SK-N-SH (cell line): ENCODE measurements around the gene GFPT2. TPM values are rescaled to one million over a fixed set of nuclear protein-coding genes. Genes with fewer than 3 reads are reported as not detected.

ENCODE experiments used
- CTCF ChIA-PET: fragments of 300-600, 350-600 bp; formaldehyde crosslinking; extraction: SDS; loops from one replicate; lab custom pipeline; 2021; lab: Yijun Ruan, JAX
- POLR2A ChIA-PET: fragments of 350-600 bp; sonication (Branson Sonifier 250); formaldehyde crosslinking; extraction: SDS; loops from one replicate; lab custom pipeline; 2020; ENCODE audit warnings: antibody characterized with exemption, inconsistent platforms; lab: Yijun Ruan, JAX
- DNase-seq: peaks from one replicate; pipeline ENCODE4 v3.0.0; 2012
- H2AFZ ChIP-seq: fragments of 200-600 bp; sonication (generic); 2 replicates; pipeline ENCODE4 v1.8.1; 2016; ENCODE audit warnings: antibody characterized with exemption, mild to moderate bottlenecking, low read depth
- H3F3A ChIP-seq: fragments of 200-600 bp; sonication (generic); replicated peaks from 2 replicates; pipeline ENCODE3; 2016; ENCODE audit warnings: antibody characterized with exemption, mild to moderate bottlenecking; ENCODE audit not compliant: insufficient read depth
- H3K27ac ChIP-seq, 2 experiments: fragments of 200-500 bp in 1 of 2; fragments of 200-600 bp in 1 of 2; sonication (Bioruptor generic) in 1 of 2; sonication (generic), shearing (Covaris generic) in 1 of 2; 2 replicates each; pipeline versions ENCODE4 v1.5.1 to v1.6.1; 2014 to 2016; ENCODE audit warnings: low read depth in 2 of 2, inconsistent platforms in 1 of 2, low read length in 1 of 2, mild to moderate bottlenecking in 1 of 2, mixed read lengths in 1 of 2
- H3K27me3 ChIP-seq: fragments of 200-600 bp; sonication (generic), shearing (Covaris generic); 2 replicates; pipeline ENCODE4 v1.6.1; 2016; ENCODE audit warnings: mixed run types; ENCODE audit not compliant: insufficient read depth
- H3K36me3 ChIP-seq, 2 experiments: fragments of 200-500 bp in 1 of 2; fragments of 200-600 bp in 1 of 2; sonication (Bioruptor generic) in 1 of 2; sonication (generic) in 1 of 2; replicated peaks in 1 of 2; 2 replicates each; pipeline versions ENCODE3 to v1.5.1; 2014 to 2016; ENCODE audit warnings: low read length in 1 of 2, mild to moderate bottlenecking in 1 of 2; ENCODE audit not compliant: insufficient read depth in 2 of 2, control insufficient read depth in 1 of 2
- H3K4me1 ChIP-seq, 2 experiments: fragments of 200-500 bp in 1 of 2; fragments of 200-600 bp in 1 of 2; sonication (Bioruptor generic) in 1 of 2; sonication (generic), shearing (Covaris generic) in 1 of 2; 2 replicates each; pipeline versions ENCODE4 v1.5.1 to v1.6.1; 2014 to 2016; ENCODE audit warnings: low read depth in 1 of 2, low read length in 1 of 2, mixed run types in 1 of 2; ENCODE audit not compliant: insufficient read depth in 2 of 2, control insufficient read depth in 1 of 2
- H3K4me2 ChIP-seq: fragments of 200-600 bp; sonication (generic), shearing (Covaris generic); 2 replicates; pipeline ENCODE4 v1.6.1; 2017; ENCODE audit warnings: mixed run types
- H3K4me3 ChIP-seq, 2 experiments: fragments of 200-500 bp in 1 of 2; fragments of 200-600 bp in 1 of 2; sonication (Bioruptor generic) in 1 of 2; sonication (generic), shearing (Covaris generic) in 1 of 2; 2 replicates each; pipeline versions ENCODE4 v1.5.1 to v1.8.1; 2014 to 2016; ENCODE audit warnings: low read depth in 2 of 2, inconsistent platforms in 1 of 2, low read length in 1 of 2, mild to moderate bottlenecking in 1 of 2, mixed read lengths in 1 of 2, moderate library complexity in 1 of 2
- H3K79me2 ChIP-seq: fragments of 200-600 bp; sonication (generic); 2 replicates; pipeline ENCODE4 v1.8.1; 2017; ENCODE audit warnings: mild to moderate bottlenecking; ENCODE audit not compliant: insufficient read depth
- H3K9ac ChIP-seq: fragments of 200-600 bp; sonication (generic); 2 replicates; pipeline ENCODE4 v1.6.1; 2017; ENCODE audit warnings: mixed run types
- H3K9me2 ChIP-seq: fragments of 200-600 bp; sonication (generic); 2 replicates; pipeline ENCODE4 v1.6.1; 2017; ENCODE audit warnings: mixed run types
- H3K9me3 ChIP-seq: fragments of 200-600 bp; sonication (generic); 2 replicates; pipeline ENCODE4 v1.6.1; 2017; ENCODE audit warnings: mixed run types, mild to moderate bottlenecking, moderate library complexity
- H4K20me1 ChIP-seq: fragments of 200-600 bp; sonication (generic); 2 replicates; pipeline ENCODE4 v1.6.1; 2017; ENCODE audit warnings: mild to moderate bottlenecking, mixed run types; ENCODE audit not compliant: insufficient read depth
- CTCF ChIP-seq: fragments of 200-600 bp; sonication (generic); IDR thresholded peaks from 2 replicates; pipeline ENCODE4 v1.6.1; 2017; ENCODE audit warnings: antibody characterized with exemption, mild to moderate bottlenecking, moderate library complexity
- ELF1 ChIP-seq: IDR thresholded peaks from 2 replicates; pipeline ENCODE4 v1.4.0; 2012
- EP300 ChIP-seq, 2 experiments: IDR thresholded peaks; 2 replicates each; pipeline versions ENCODE4 v1.4.0 to v1.6.1; 2012; ENCODE audit warnings: borderline replicate concordance in 1 of 2, low read depth in 1 of 2, low read length in 1 of 2
- EZH2phosphoT487 ChIP-seq: fragments of 200-600 bp; sonication (generic); IDR thresholded peaks from 2 replicates; pipeline ENCODE4 v1.6.1; 2017; ENCODE audit warnings: low read depth, mixed run types, mild to moderate bottlenecking, antibody characterized with exemption, moderate library complexity, borderline replicate concordance
- FOXJ3 ChIP-seq: sonication (generic); formaldehyde crosslinking; IDR thresholded peaks from 2 replicates; pipeline ENCODE4 v1.5.1; 2020; ENCODE audit warnings: mild to moderate bottlenecking, missing genetic modification reagents
- GABPA ChIP-seq: IDR thresholded peaks from 2 replicates; pipeline ENCODE4 v1.4.0; 2012; ENCODE audit warnings: low read depth, mild to moderate bottlenecking
- JUND ChIP-seq: IDR thresholded peaks from 2 replicates; pipeline ENCODE4 v1.4.0; 2012
- MEF2A ChIP-seq: IDR thresholded peaks from 2 replicates; pipeline ENCODE4 v1.4.0; 2012; ENCODE audit warnings: low read depth, borderline replicate concordance
- NFIC ChIP-seq: IDR thresholded peaks from 2 replicates; pipeline ENCODE4 v1.4.0; 2012; ENCODE audit warnings: borderline replicate concordance
- NRF1 ChIP-seq: IDR thresholded peaks from 2 replicates; pipeline ENCODE4 v1.6.1; 2012; ENCODE audit warnings: low read depth, mild to moderate bottlenecking, low read length
- RAD21 ChIP-seq: IDR thresholded peaks from 2 replicates; pipeline ENCODE4 v1.6.1; 2012; ENCODE audit warnings: mild to moderate bottlenecking, low read length
- RCOR1 ChIP-seq: fragments of 150-350 bp; IDR thresholded peaks from 2 replicates; pipeline ENCODE4 v1.6.1; 2017; ENCODE audit warnings: antibody characterized with exemption, low read length
- RFX5 ChIP-seq: IDR thresholded peaks from 2 replicates; pipeline ENCODE4 v1.6.1; 2012; ENCODE audit warnings: mild to moderate bottlenecking, improper control_type of control experiment, low read length
- SMC3 ChIP-seq: IDR thresholded peaks from 2 replicates; pipeline ENCODE4 v1.6.1; 2012; ENCODE audit warnings: low read depth, low read length, improper control_type of control experiment
- USF1 ChIP-seq: IDR thresholded peaks from 2 replicates; pipeline ENCODE4 v1.4.0; 2012; ENCODE audit warnings: low read depth, borderline replicate concordance
- YY1 ChIP-seq: IDR thresholded peaks from 2 replicates; pipeline ENCODE4 v1.4.0; 2012; ENCODE audit warnings: low read depth, mild to moderate bottlenecking
- ZBTB33 ChIP-seq: IDR thresholded peaks from 2 replicates; pipeline ENCODE4 v1.4.0; 2012; ENCODE audit warnings: low read depth, borderline replicate concordance
- WGBS: methylation state at CpG from one replicate; pipeline ENCODE4 v1.1.6; 2017; ENCODE audit warnings: low lambda C conversion rate; 5-methylcytosine and 5-hydroxymethylcytosine counted together
- polyA plus RNA-seq, 3 experiments: library from polyadenylated mRNA; depleted of rRNA; stranded (reverse); fragments of >200 nt; gene quantifications; 2 replicates each; pipeline ENCODE4 v1.2.3, GENCODE V29; 2012

GFPT2 gene
- polyA plus RNA-seq, 1 of the 3 experiments (the other 2 are of a cell fraction) = 8.1 TPM

- no peak for DNase-seq
- POLR2A ChIA-PET = no interaction called here
- no peaks in the 10 kb centered on the region for H3K9me2 ChIP-seq
- TF ChIP-seq RCOR1 (no peak), NFIC (no peak), FOXJ3 (CRISPR knock-in tag) (no peak), CTCF (no peak), SMC3 (no peak), GABPA (no peak), USF1 (no peak)
- no peaks in the 10 kb centered on the region for H4K20me1 ChIP-seq
- H3K27me3 ChIP-seq = no peaks in the 10 kb centered on the region
- no peak overlapping the region for H3K4me3 ChIP-seq
- no peak overlapping the region for H3K9ac ChIP-seq
- peaks cover 0 to 9% of the 10 kb centered on the region in 2 experiments; a peak in 1 of 4 replicates for H3K4me1 ChIP-seq
- no peaks in the 10 kb centered on the region for H3K36me3 ChIP-seq
- no peaks in the 10 kb centered on the region for H3F3A ChIP-seq
- H3K27ac ChIP-seq = no peak overlapping the region
- CTCF ChIA-PET = interaction anchor here (1.4 kb wide), 1 partner anchor 97 kb away, joined by 4 read pairs; no protein-coding TSS in a partner anchor
- 73% methylated on average over 5 of the region's 5 CpGs for WGBS
- no peak overlapping the region for H2AFZ ChIP-seq
- no peaks in the 10 kb centered on the region for H3K79me2 ChIP-seq
- H3K4me2 ChIP-seq = no peak overlapping the region
- no peaks in the 10 kb centered on the region for H3K9me3 ChIP-seq
These were observed 20.3 kb upstream of the GFPT2 start for GRCh38 chr5:180373454-180373853.

GRCh38 chr5:180371949-180372348, 18.8 kb upstream of the GFPT2 start:
- no peaks in the 10 kb centered on the region for H3K27me3 ChIP-seq
- no peaks in the 10 kb centered on the region for H3K79me2 ChIP-seq
- POLR2A ChIA-PET = interaction anchor here (0.9 kb wide), 1 partner anchor 18 kb away, joined by 3 read pairs; the partner anchor contains the start of gene GFPT2
- H3K9me2 ChIP-seq = no peaks in the 10 kb centered on the region
- H2AFZ ChIP-seq = no peak overlapping the region
- H3K4me1 ChIP-seq = peaks cover 0 to 9% of the 10 kb centered on the region in 2 experiments; a peak in 1 of 4 replicates
- DNase-seq = no peak
- CTCF ChIA-PET = interaction anchor here (0.7 to 2.3 kb wide), 5 partner anchors 18 to 99 kb away, joined by 3 to 11 read pairs (median 4); partner anchors contain the start of gene GFPT2
- no peaks in the 10 kb centered on the region for H3F3A ChIP-seq
- TF ChIP-seq MEF2A (no peak), EP300 (IDR thresholded peaks at IDR 0.05; ENCODE audit: borderline replicate concordance in 1 of 2, low read depth in 1 of 2, low read length in 1 of 2) (no peak), JUND (no peak), RAD21 (no peak), YY1 (no peak), RFX5 (no peak), RCOR1 (no peak), NRF1 (no peak), ZBTB33 (no peak), ELF1 (no peak), EZH2phosphoT487 (no peak)
- no peaks in the 10 kb centered on the region for H4K20me1 ChIP-seq
- H3K4me3 ChIP-seq = no peak overlapping the region
- no peak overlapping the region for H3K4me2 ChIP-seq
- 71% methylated on average over 4 of the region's 5 CpGs for WGBS
- H3K9me3 ChIP-seq = no peaks in the 10 kb centered on the region
- H3K36me3 ChIP-seq = no peaks in the 10 kb centered on the region
- H3K9ac ChIP-seq = no peak overlapping the region
- no peak overlapping the region for H3K27ac ChIP-seq
